ENCODE measurements around the gene REST.
A peak's percentile ranks its signal among the peaks of the same experiment; 100 is the strongest.
"Not testable (repeated sequence)": the region's sequence is repeated elsewhere in the genome, so short reads cannot be mapped to it uniquely, and the experiment has no call there.

Gene REST

GRCh38 chr4:56909086-56909894 is 1.6 kb downstream of the REST start:
- H3K79me1 ChIP-seq (ENCODE audit: low read length): peaks cover 17% of the 10 kb centered on the region
- peak overlapping the region; percentile 58 for H3K4me2 ChIP-seq (ENCODE audit: low read length)
- no peak overlapping the region for H3K23ac ChIP-seq (ENCODE audit: low read length)
- peak overlapping the region; percentile 98 for H2BK120ac ChIP-seq (ENCODE audit: insufficient read depth, low read length, poor library complexity)
- peak overlapping the region; percentile 23 for H2AFZ ChIP-seq (ENCODE audit: insufficient read depth, low read length, poor library complexity)
- peak overlapping the region; percentile 99 for H3K18ac ChIP-seq (ENCODE audit: low read length)
- peak overlapping the region; percentile 79 for H4K12ac ChIP-seq (ENCODE audit: low read depth, low read length)
- no peaks in the 10 kb centered on the region for H3K9me3 ChIP-seq (ENCODE audit: insufficient read depth, low read depth, low read length)
- no CpG with 5 or more reads among the region's 41 CpGs for WGBS (ENCODE audit: extremely low coverage, insufficient coverage, insufficient read length)
- H3K4ac ChIP-seq (ENCODE audit: low read depth, low read length): peak overlapping the region; percentile 98
- peaks cover 19% of the 10 kb centered on the region for H3K79me2 ChIP-seq (ENCODE audit: control insufficient read depth, insufficient read depth, low read length, poor library complexity)
- no peaks in the 10 kb centered on the region for H3K27me3 ChIP-seq (ENCODE audit: insufficient read depth, low read length)
- H3K9ac ChIP-seq (ENCODE audit: low read length): peak overlapping the region; percentile 77
- peak overlapping the region; percentile 27 for H2BK12ac ChIP-seq (ENCODE audit: low read length)
- peak overlapping the region; percentile 99 for H2BK5ac ChIP-seq (ENCODE audit: low read depth, low read length, poor library complexity)
- peak overlapping the region; percentile 99 for H3K27ac ChIP-seq (ENCODE audit: low read depth, low read length)
- H3K36me3 ChIP-seq (ENCODE audit: control insufficient read depth in 1 of 2, insufficient read depth in 2 of 2, low read length in 2 of 2): peaks cover 5 to 9% of the 10 kb centered on the region in 2 experiments
- H4K91ac ChIP-seq (ENCODE audit: low read depth, low read length): peak overlapping the region; percentile 96
- peak overlapping the region; percentile 85 for H3K4me3 ChIP-seq (ENCODE audit: low read depth, low read length)
- peak overlapping the region; percentile 87 for H2AK5ac ChIP-seq (ENCODE audit: low read length)
- peaks cover 10 to 12% of the 10 kb centered on the region in 2 experiments for H3K4me1 ChIP-seq (ENCODE audit: control insufficient read depth in 1 of 2, insufficient read depth in 2 of 2, low read length in 2 of 2)
- H4K8ac ChIP-seq (ENCODE audit: low read depth, low read length): peak overlapping the region; percentile 91
- DNase-seq: peak; percentile 52 to 76
- H3K14ac ChIP-seq (ENCODE audit: low read length): peak overlapping the region; percentile 97

- Histone ChIP-seq H3K9me3 (ENCODE audit: insufficient read depth, low read depth, low read length) (no peaks in the 10 kb centered on the region), H3K27ac (ENCODE audit: low read depth, low read length) (no peak overlapping the region), H3K4me2 (ENCODE audit: low read length) (peak overlapping the region; percentile 58), H2BK5ac (ENCODE audit: low read depth, low read length, poor library complexity) (no peak overlapping the region), H3K9ac (ENCODE audit: low read length) (no peak overlapping the region), H3K18ac (ENCODE audit: low read length) (no peak overlapping the region), H3K4me1 (ENCODE audit: control insufficient read depth in 1 of 2, insufficient read depth in 2 of 2, low read length in 2 of 2) (peaks cover 10 to 12% of the 10 kb centered on the region in 2 experiments), H3K4ac (ENCODE audit: low read depth, low read length) (peak overlapping the region; percentile 56), H4K12ac (ENCODE audit: low read depth, low read length) (no peak overlapping the region), H3K4me3 (ENCODE audit: low read depth, low read length) (no peak overlapping the region), H3K36me3 (ENCODE audit: control insufficient read depth in 1 of 2, insufficient read depth in 2 of 2, low read length in 2 of 2) (peaks cover 5 to 14% of the 10 kb centered on the region in 2 experiments), H3K79me1 (ENCODE audit: low read length) (peaks cover 17% of the 10 kb centered on the region), H3K23ac (ENCODE audit: low read length) (peak overlapping the region; percentile 63), H2AK5ac (ENCODE audit: low read length) (no peak overlapping the region), H2AFZ (ENCODE audit: insufficient read depth, low read length, poor library complexity) (no peak overlapping the region), H4K91ac (ENCODE audit: low read depth, low read length) (no peak overlapping the region), H2BK120ac (ENCODE audit: insufficient read depth, low read length, poor library complexity) (no peak overlapping the region), H3K14ac (ENCODE audit: low read length) (no peak overlapping the region), H3K27me3 (ENCODE audit: insufficient read depth, low read length) (no peaks in the 10 kb centered on the region), H4K8ac (ENCODE audit: low read depth, low read length) (no peak overlapping the region), H3K79me2 (ENCODE audit: control insufficient read depth, insufficient read depth, low read length, poor library complexity) (peaks cover 21% of the 10 kb centered on the region), H2BK12ac (ENCODE audit: low read length) (no peak overlapping the region)
- no peak for DNase-seq
- WGBS (ENCODE audit: extremely low coverage, insufficient coverage, insufficient read length): 100% methylated on average over 1 of the region's 6 CpGs
These were observed 2.7 kb downstream of the REST start for GRCh38 chr4:56910172-56910967.

DNA sequence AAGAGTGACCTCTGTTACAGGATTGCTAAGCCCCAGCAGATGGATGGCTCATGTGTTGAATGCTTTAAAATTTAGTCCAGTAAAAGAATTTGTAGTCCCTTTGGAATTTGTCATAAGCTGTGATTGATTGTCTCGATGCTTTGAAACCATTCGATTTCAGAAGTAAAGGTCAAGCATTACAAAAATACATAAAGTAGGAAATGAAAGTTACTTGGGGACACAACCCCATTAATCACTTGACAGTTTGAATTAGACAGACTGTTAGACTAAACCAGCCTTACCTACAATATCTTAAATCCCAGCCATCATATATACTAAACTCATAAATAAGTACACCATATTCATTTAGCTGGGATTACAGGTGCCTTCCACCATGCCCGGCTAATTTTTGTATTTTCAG is 6.6 kb downstream of the REST start:
- no peak overlapping the region for H2BK5ac ChIP-seq (ENCODE audit: low read depth, low read length, poor library complexity)
- peak overlapping the region; percentile 93 for H3K4ac ChIP-seq (ENCODE audit: low read depth, low read length)
- no peak for DNase-seq
- no peaks in the 10 kb centered on the region for H3K9me3 ChIP-seq (ENCODE audit: insufficient read depth, low read depth, low read length)
- H3K36me3 ChIP-seq (ENCODE audit: control insufficient read depth in 1 of 2, insufficient read depth in 2 of 2, low read length in 2 of 2): peaks cover 8 to 23% of the 10 kb centered on the region in 2 experiments
- H3K4me3 ChIP-seq (ENCODE audit: low read depth, low read length): no peak overlapping the region
- H2AK5ac ChIP-seq (ENCODE audit: low read length): no peak overlapping the region
- no peak overlapping the region for H3K9ac ChIP-seq (ENCODE audit: low read length)
- no peaks in the 10 kb centered on the region for H3K27me3 ChIP-seq (ENCODE audit: insufficient read depth, low read length)
- no peak overlapping the region for H4K8ac ChIP-seq (ENCODE audit: low read depth, low read length)
- H4K12ac ChIP-seq (ENCODE audit: low read depth, low read length): no peak overlapping the region
- H2BK12ac ChIP-seq (ENCODE audit: low read length): no peak overlapping the region
- H2AFZ ChIP-seq (ENCODE audit: insufficient read depth, low read length, poor library complexity): no peak overlapping the region
- H3K18ac ChIP-seq (ENCODE audit: low read length): no peak overlapping the region
- H3K79me1 ChIP-seq (ENCODE audit: low read length): peaks cover 2% of the 10 kb centered on the region
- peaks cover 10 to 12% of the 10 kb centered on the region in 2 experiments for H3K4me1 ChIP-seq (ENCODE audit: control insufficient read depth in 1 of 2, insufficient read depth in 2 of 2, low read length in 2 of 2)
- no peak overlapping the region for H3K14ac ChIP-seq (ENCODE audit: low read length)
- no peak overlapping the region for H3K27ac ChIP-seq (ENCODE audit: low read depth, low read length)
- H2BK120ac ChIP-seq (ENCODE audit: insufficient read depth, low read length, poor library complexity): no peak overlapping the region
- H4K91ac ChIP-seq (ENCODE audit: low read depth, low read length): no peak overlapping the region
- H3K79me2 ChIP-seq (ENCODE audit: control insufficient read depth, insufficient read depth, low read length, poor library complexity): peaks cover 15% of the 10 kb centered on the region
- no peak overlapping the region for H3K4me2 ChIP-seq (ENCODE audit: low read length)
- no peak overlapping the region for H3K23ac ChIP-seq (ENCODE audit: low read length)
- WGBS (ENCODE audit: extremely low coverage, insufficient coverage, insufficient read length): no CpG with 5 or more reads among the region's 3 CpGs

- H2AK5ac ChIP-seq (ENCODE audit: low read length); H2BK5ac ChIP-seq (ENCODE audit: low read depth, low read length, poor library complexity); H3K18ac ChIP-seq (ENCODE audit: low read length); H4K91ac ChIP-seq (ENCODE audit: low read depth, low read length); H3K4me3 ChIP-seq (ENCODE audit: low read depth, low read length); H4K12ac ChIP-seq (ENCODE audit: low read depth, low read length); H3K4me2 ChIP-seq (ENCODE audit: low read length); DNase-seq; H3K79me1 ChIP-seq (ENCODE audit: low read length); H3K23ac ChIP-seq (ENCODE audit: low read length); H3K9ac ChIP-seq (ENCODE audit: low read length); H4K8ac ChIP-seq (ENCODE audit: low read depth, low read length); H3K9me3 ChIP-seq (ENCODE audit: insufficient read depth, low read depth, low read length); H2BK120ac ChIP-seq (ENCODE audit: insufficient read depth, low read length, poor library complexity); H3K27ac ChIP-seq (ENCODE audit: low read depth, low read length); H3K27me3 ChIP-seq (ENCODE audit: insufficient read depth, low read length); H3K14ac ChIP-seq (ENCODE audit: low read length); H2BK12ac ChIP-seq (ENCODE audit: low read length); H2AFZ ChIP-seq (ENCODE audit: insufficient read depth, low read length, poor library complexity): not testable (repeated sequence)
- Histone ChIP-seq H3K4me1 (ENCODE audit: control insufficient read depth in 1 of 2, insufficient read depth in 2 of 2, low read length in 2 of 2) (peaks cover 10 to 12% of the 10 kb centered on the region in 2 experiments), H3K36me3 (ENCODE audit: control insufficient read depth in 1 of 2, insufficient read depth in 2 of 2, low read length in 2 of 2) (peaks cover 9 to 23% of the 10 kb centered on the region in 2 experiments), H3K4ac (ENCODE audit: low read depth, low read length) (peak overlapping the region; percentile 27), H3K79me2 (ENCODE audit: control insufficient read depth, insufficient read depth, low read length, poor library complexity) (peaks cover 14% of the 10 kb centered on the region)
- no CpG with 5 or more reads among the region's 12 CpGs for WGBS (ENCODE audit: extremely low coverage, insufficient coverage, insufficient read length)
These were observed 7.3 kb downstream of the REST start for GRCh38 chr4:56914977-56915376.

Measured in trophoblast cell (in vitro differentiated cells and primary cell).